B cell (primary cell): ENCODE results near the gene SCN4A.
"Not testable (repeated sequence)": the region's sequence is repeated elsewhere in the genome, so short reads cannot be mapped to it uniquely, and the experiment has no call there.

Source experiments
- EZH2 ChIP-seq: IDR thresholded peaks from 2 replicates; pipeline ENCODE4 v1.6.1; 2012; ENCODE audit warnings: borderline replicate concordance, low read depth, mild to moderate bottlenecking, moderate library complexity, low read length; ENCODE audit not compliant: insufficient read depth, poor library complexity, severe bottlenecking
- TF ChIP-seq, protein P1 (sequence below): fragments of 200-600 bp; IDR thresholded peaks from one replicate; pipeline ENCODE4 v1.8.0; 2022; ENCODE audit warnings: antibody characterized with exemption, mild to moderate bottlenecking

DNA sequence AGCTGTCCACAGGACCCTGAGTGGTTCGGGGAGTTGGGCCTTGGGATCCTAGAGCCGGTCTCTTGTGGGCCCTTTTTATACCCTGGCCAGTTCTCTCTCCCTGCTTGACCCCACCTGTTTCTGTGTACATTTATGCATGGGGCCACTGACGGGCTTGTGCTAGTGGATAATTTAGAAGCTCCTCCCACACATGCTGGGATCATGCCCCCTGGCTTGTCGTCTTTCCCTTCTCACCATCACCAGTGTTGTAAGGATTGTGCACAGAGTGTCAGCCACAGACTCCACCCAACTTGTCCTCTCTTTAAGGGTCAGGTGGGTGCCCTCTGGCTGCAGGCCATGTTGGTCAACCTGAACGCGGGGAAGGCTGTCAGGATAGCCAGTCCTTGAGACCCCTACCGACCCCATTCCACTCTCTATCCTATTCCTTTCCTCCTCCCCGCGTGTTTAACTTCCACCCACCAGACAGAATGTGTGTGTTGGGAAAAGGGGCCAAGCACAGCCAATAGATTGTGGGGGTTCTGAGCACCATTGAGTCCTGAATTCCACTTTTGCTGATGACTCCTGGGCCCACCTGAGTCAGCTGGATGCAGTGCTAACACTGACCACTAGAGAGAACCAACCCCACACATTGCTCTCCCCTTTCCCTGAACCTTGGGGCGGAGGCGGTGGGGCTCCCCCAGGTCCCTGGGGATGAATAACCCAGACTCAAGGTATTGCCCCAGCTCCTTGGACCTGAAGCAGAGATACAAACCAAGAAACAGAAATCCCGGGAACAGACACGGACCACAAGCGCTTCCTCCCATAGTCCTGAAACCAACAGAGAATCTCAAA lies 76.0 kb downstream of the SCN4A start, which contains the start of gene CSH1:
- TF ChIP-seq, protein P1, sequence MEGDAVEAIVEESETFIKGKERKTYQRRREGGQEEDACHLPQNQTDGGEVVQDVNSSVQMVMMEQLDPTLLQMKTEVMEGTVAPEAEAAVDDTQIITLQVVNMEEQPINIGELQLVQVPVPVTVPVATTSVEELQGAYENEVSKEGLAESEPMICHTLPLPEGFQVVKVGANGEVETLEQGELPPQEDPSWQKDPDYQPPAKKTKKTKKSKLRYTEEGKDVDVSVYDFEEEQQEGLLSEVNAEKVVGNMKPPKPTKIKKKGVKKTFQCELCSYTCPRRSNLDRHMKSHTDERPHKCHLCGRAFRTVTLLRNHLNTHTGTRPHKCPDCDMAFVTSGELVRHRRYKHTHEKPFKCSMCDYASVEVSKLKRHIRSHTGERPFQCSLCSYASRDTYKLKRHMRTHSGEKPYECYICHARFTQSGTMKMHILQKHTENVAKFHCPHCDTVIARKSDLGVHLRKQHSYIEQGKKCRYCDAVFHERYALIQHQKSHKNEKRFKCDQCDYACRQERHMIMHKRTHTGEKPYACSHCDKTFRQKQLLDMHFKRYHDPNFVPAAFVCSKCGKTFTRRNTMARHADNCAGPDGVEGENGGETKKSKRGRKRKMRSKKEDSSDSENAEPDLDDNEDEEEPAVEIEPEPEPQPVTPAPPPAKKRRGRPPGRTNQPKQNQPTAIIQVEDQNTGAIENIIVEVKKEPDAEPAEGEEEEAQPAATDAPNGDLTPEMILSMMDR, result not testable (repeated sequence)
- not testable (repeated sequence) for TF ChIP-seq EZH2
